ENCODE results near the gene VAT1L.

VAT1L gene

DNA sequence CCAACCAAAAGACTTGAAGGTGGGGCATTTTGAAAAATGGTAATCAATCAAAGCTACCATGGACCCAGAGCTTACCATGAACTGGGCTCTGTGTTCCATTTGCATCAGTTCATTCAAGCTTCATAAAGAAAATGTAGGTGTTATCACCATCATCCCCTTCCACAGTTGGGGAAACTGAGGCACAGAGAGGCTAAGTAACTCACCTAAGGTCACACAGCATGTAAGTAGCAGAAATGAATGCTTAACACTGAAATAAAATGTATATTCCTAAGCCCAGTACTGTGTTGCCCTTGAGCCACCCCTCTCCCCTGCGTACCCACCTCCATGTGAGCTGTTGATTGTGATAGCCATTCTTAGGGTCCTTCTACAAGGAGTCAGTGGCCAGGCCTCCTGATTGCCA, 83.6 kb downstream of the VAT1L start:
- Histone ChIP-seq H2AFZ (ENCODE audit: low read length) (no peak overlapping the region), H3K4me2 (ENCODE audit: low read length) (no peak overlapping the region), H3K27ac (ENCODE audit: low read depth, low read length, poor library complexity, severe bottlenecking) (no peak overlapping the region), H3K36me3 (ENCODE audit: insufficient read depth, low read length) (no peaks in the 10 kb centered on the region), H3K9me3 (ENCODE audit: low read length) (no peaks in the 10 kb centered on the region), H3F3A (ENCODE audit: insufficient read depth, low read length) (no peaks in the 10 kb centered on the region), H3K9me2 (ENCODE audit: low read depth, low read length) (no peaks in the 10 kb centered on the region), H3K4me3 (ENCODE audit: low read depth, low read length, poor library complexity, severe bottlenecking) (no peak overlapping the region), H3K4me1 (ENCODE audit: insufficient read depth, low read length, severe bottlenecking) (no peaks in the 10 kb centered on the region), H3K9ac (ENCODE audit: low read length) (no peak overlapping the region), H3K79me2 (ENCODE audit: insufficient read depth, low read length) (no peaks in the 10 kb centered on the region), H4K20me1 (ENCODE audit: insufficient read depth, low read length) (no peaks in the 10 kb centered on the region), H3K27me3 (ENCODE audit: insufficient read depth, low read length) (no peaks in the 10 kb centered on the region)
- no peak for TF ChIP-seq EZH2 (IDR thresholded peaks at IDR 0.05; ENCODE audit: borderline replicate concordance, low read length)
- TF ChIP-seq, protein P1, sequence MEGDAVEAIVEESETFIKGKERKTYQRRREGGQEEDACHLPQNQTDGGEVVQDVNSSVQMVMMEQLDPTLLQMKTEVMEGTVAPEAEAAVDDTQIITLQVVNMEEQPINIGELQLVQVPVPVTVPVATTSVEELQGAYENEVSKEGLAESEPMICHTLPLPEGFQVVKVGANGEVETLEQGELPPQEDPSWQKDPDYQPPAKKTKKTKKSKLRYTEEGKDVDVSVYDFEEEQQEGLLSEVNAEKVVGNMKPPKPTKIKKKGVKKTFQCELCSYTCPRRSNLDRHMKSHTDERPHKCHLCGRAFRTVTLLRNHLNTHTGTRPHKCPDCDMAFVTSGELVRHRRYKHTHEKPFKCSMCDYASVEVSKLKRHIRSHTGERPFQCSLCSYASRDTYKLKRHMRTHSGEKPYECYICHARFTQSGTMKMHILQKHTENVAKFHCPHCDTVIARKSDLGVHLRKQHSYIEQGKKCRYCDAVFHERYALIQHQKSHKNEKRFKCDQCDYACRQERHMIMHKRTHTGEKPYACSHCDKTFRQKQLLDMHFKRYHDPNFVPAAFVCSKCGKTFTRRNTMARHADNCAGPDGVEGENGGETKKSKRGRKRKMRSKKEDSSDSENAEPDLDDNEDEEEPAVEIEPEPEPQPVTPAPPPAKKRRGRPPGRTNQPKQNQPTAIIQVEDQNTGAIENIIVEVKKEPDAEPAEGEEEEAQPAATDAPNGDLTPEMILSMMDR (IDR thresholded peaks at IDR 0.05; ENCODE audit: low read length): no peak

DNA sequence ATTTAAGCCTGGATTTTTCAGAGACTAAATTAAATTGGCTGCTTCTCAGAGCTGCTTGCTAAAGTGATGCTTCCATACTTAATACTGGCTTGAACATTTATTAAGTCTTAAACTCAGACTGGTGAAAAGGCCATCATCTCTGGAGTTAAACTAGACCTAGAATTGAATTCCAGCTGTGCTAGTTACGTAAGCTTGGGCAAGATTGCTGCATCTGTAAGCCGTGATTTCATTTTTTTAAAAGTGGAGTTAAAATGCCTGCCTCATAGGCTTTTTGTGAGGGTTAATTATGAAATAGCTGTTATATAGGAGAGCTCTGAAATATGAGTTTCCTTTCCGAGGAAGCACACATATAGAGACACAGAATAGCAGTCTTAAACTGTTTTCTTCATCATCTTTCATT, 84.7 kb downstream of the VAT1L start:
- no peaks in the 10 kb centered on the region for H3K4me1 ChIP-seq (ENCODE audit: insufficient read depth, low read length, severe bottlenecking)

GRCh38 chr16:77874347-77874746, 86.0 kb downstream of the VAT1L start:
- Histone ChIP-seq H3K4me1 (ENCODE audit: insufficient read depth, low read length, severe bottlenecking) (no peaks in the 10 kb centered on the region), H3K9me3 (ENCODE audit: low read length) (no peaks in the 10 kb centered on the region), H3K4me3 (ENCODE audit: low read depth, low read length, poor library complexity, severe bottlenecking) (no peak overlapping the region), H3K27me3 (ENCODE audit: insufficient read depth, low read length) (no peaks in the 10 kb centered on the region), H3F3A (ENCODE audit: insufficient read depth, low read length) (no peaks in the 10 kb centered on the region), H3K27ac (ENCODE audit: low read depth, low read length, poor library complexity, severe bottlenecking) (no peak overlapping the region), H3K79me2 (ENCODE audit: insufficient read depth, low read length) (no peaks in the 10 kb centered on the region), H4K20me1 (ENCODE audit: insufficient read depth, low read length) (no peaks in the 10 kb centered on the region), H3K9ac (ENCODE audit: low read length) (no peak overlapping the region), H3K36me3 (ENCODE audit: insufficient read depth, low read length) (no peaks in the 10 kb centered on the region), H2AFZ (ENCODE audit: low read length) (no peak overlapping the region), H3K9me2 (ENCODE audit: low read depth, low read length) (no peaks in the 10 kb centered on the region), H3K4me2 (ENCODE audit: low read length) (no peak overlapping the region)
- TF ChIP-seq EZH2 (IDR thresholded peaks at IDR 0.05; ENCODE audit: borderline replicate concordance, low read length): no peak
- TF ChIP-seq, protein P1 (IDR thresholded peaks at IDR 0.05; ENCODE audit: low read length): no peak

More for the DNA sequence above, 84.7 kb downstream of the VAT1L start:
- H3K9ac ChIP-seq (ENCODE audit: low read length): no peak overlapping the region
- H3K79me2 ChIP-seq (ENCODE audit: insufficient read depth, low read length): no peaks in the 10 kb centered on the region
- H3K9me3 ChIP-seq (ENCODE audit: low read length): no peaks in the 10 kb centered on the region
- no peaks in the 10 kb centered on the region for H3K36me3 ChIP-seq (ENCODE audit: insufficient read depth, low read length)
- H3K9me2 ChIP-seq (ENCODE audit: low read depth, low read length): no peaks in the 10 kb centered on the region
- TF ChIP-seq, protein P1 (IDR thresholded peaks at IDR 0.05; ENCODE audit: low read length): no peak
- no peak for TF ChIP-seq EZH2 (IDR thresholded peaks at IDR 0.05; ENCODE audit: borderline replicate concordance, low read length)
- H2AFZ ChIP-seq (ENCODE audit: low read length): no peak overlapping the region
- H3K27ac ChIP-seq (ENCODE audit: low read depth, low read length, poor library complexity, severe bottlenecking): no peak overlapping the region
- no peaks in the 10 kb centered on the region for H3F3A ChIP-seq (ENCODE audit: insufficient read depth, low read length)
- no peak overlapping the region for H3K4me3 ChIP-seq (ENCODE audit: low read depth, low read length, poor library complexity, severe bottlenecking)
- H3K4me2 ChIP-seq (ENCODE audit: low read length): no peak overlapping the region
- H4K20me1 ChIP-seq (ENCODE audit: insufficient read depth, low read length): no peaks in the 10 kb centered on the region
- no peaks in the 10 kb centered on the region for H3K27me3 ChIP-seq (ENCODE audit: insufficient read depth, low read length)

Measured in OCI-LY1 (cell line).